Naive thymus-derived CD4-positive, alpha-beta T cell (primary cell): ENCODE measurements around the gene MAGEB10. TPM values are rescaled to one million over a fixed set of nuclear protein-coding genes. Genes with fewer than 3 reads are reported as not detected.

Experiments used
- ATAC-seq: fragments of 150-1000 bp; cut with Tn5 transposase; 2 replicates; pipeline ENCODE4 v1.10.0; 2021; ENCODE audit warnings: mild to moderate bottlenecking, moderate library complexity
- CTCF ChIA-PET: fragments of 350-600 bp; sonication (Branson Sonifier 250); formaldehyde crosslinking; loops from one replicate; lab custom pipeline; 2021; ENCODE audit warnings: antibody characterized with exemption; lab: Charles Lee
- POLR2A ChIA-PET: fragments of 350-600 bp; sonication (Branson Sonifier 250); formaldehyde crosslinking; loops from one replicate; lab custom pipeline; 2021; ENCODE audit warnings: antibody characterized with exemption, inconsistent platforms; lab: Charles Lee
- DNase-seq, 9 donors: peaks; one replicate each; pipeline versions ENCODE4 v3.0.0 to v3.0.0-alpha.2; 2020 to 2022; ENCODE audit warnings: mixed read lengths in 1 of 9
- H3K27ac ChIP-seq: one replicate; pipeline ENCODE4 v1.7.0; 2013; ENCODE audit warnings: mild to moderate bottlenecking, low read depth, low read length, moderate library complexity
- H3K27me3 ChIP-seq, 2 donors: one replicate each; pipeline ENCODE4 v1.7.0; 2013; ENCODE audit warnings: low read length in 2 of 2, mild to moderate bottlenecking in 2 of 2, moderate library complexity in 2 of 2; ENCODE audit not compliant: control insufficient read depth in 2 of 2, insufficient read depth in 2 of 2
- H3K36me3 ChIP-seq, 3 experiments: 1 replicate in 2 of 3; 2 replicates in 1 of 3; pipeline ENCODE4 v1.7.0; 2013; ENCODE audit warnings: low read length in 3 of 3, mild to moderate bottlenecking in 3 of 3, moderate library complexity in 1 of 3; ENCODE audit not compliant: insufficient read depth in 3 of 3, control insufficient read depth in 2 of 3
- H3K4me1 ChIP-seq, 2 donors: one replicate each; pipeline ENCODE4 v1.7.0; 2013; ENCODE audit warnings: low read length in 2 of 2, mild to moderate bottlenecking in 2 of 2, moderate library complexity in 1 of 2; ENCODE audit not compliant: control insufficient read depth in 2 of 2, insufficient read depth in 2 of 2
- H3K4me3 ChIP-seq: 2 replicates; pipeline ENCODE4 v1.7.0; 2013; ENCODE audit warnings: mild to moderate bottlenecking, low read length
- H3K9me3 ChIP-seq, 3 experiments: 1 replicate in 2 of 3; 2 replicates in 1 of 3; pipeline ENCODE4 v1.7.0; 2013; ENCODE audit warnings: low read length in 3 of 3; ENCODE audit not compliant: control insufficient read depth in 2 of 3
- H3K27ac Mint-ChIP-seq, 9 donors: one replicate each; pipeline ENCODE4 v1.8.0; 2020 to 2022; ENCODE audit warnings: mixed read lengths in 9 of 9, mild to moderate bottlenecking in 8 of 9, moderate library complexity in 5 of 9, inconsistent platforms in 2 of 9
- H3K27me3 Mint-ChIP-seq, 5 donors: one replicate each; pipeline ENCODE4 v1.8.0; 2021 to 2022; ENCODE audit warnings: mixed read lengths in 5 of 5, mild to moderate bottlenecking in 1 of 5
- H3K36me3 Mint-ChIP-seq, 5 donors: one replicate each; pipeline ENCODE4 v1.8.0; 2020 to 2022; ENCODE audit warnings: mixed read lengths in 5 of 5, mild to moderate bottlenecking in 3 of 5, inconsistent platforms in 1 of 5
- H3K4me1 Mint-ChIP-seq, 7 donors: one replicate each; pipeline ENCODE4 v1.8.0; 2020 to 2022; ENCODE audit warnings: mixed read lengths in 7 of 7, mild to moderate bottlenecking in 3 of 7, inconsistent platforms in 1 of 7
- H3K4me3 Mint-ChIP-seq, 10 donors: one replicate each; pipeline ENCODE4 v1.8.0; 2020 to 2022; ENCODE audit warnings: mild to moderate bottlenecking in 10 of 10, mixed read lengths in 10 of 10, moderate library complexity in 6 of 10, inconsistent platforms in 2 of 10
- H3K9me3 Mint-ChIP-seq, 11 donors: one replicate each; pipeline ENCODE4 v1.8.0; 2020 to 2022; ENCODE audit warnings: mixed read lengths in 11 of 11, mild to moderate bottlenecking in 4 of 11, inconsistent platforms in 1 of 11, moderate library complexity in 1 of 11
- intact Hi-C, 2 donors: fragments of 100-400 bp; cut with micrococcal nuclease; formaldehyde crosslinking; loops; one replicate each; pipeline ENCODE4 v1.15.1; 2023
- polyA plus RNA-seq, 2 donors: library from polyadenylated mRNA; unstranded; fragments of 300-500 nt; fragmentation: Illumina TruSeq; gene quantifications; one replicate each; pipeline ENCODE4 v1.2.3, GENCODE V29; 2021
- total RNA-seq, 6 experiments: library from RNA in 5 of 6; stranded (reverse) in 5 of 6; gene quantifications; 1 replicate in 5 of 6; 2 replicates in 1 of 6; pipeline ENCODE4 v1.2.3 and lab custom pipeline; 2021 to 2026

The MAGEB10 gene, protein sequence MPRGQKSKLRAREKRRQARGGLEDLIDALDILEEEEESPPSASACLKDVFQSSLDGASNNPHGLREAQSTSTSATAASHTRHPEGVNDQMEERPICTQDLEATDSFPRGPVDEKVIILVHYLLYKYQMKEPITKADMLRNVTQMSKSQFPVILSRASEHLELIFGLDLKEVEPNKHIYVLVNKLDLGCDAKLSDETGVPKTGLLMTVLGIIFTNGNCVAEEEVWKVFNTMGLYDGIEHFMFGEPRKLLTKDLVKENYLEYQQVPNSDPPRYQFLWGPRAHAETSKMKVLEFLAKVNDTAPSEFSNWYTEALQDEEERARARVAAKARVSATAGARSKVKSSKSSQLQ
- total RNA-seq (not detected), polyA plus RNA-seq (not detected), total RNA-seq (lab: John Stamatoyannopoulos, UW) (not detected)

DNA sequence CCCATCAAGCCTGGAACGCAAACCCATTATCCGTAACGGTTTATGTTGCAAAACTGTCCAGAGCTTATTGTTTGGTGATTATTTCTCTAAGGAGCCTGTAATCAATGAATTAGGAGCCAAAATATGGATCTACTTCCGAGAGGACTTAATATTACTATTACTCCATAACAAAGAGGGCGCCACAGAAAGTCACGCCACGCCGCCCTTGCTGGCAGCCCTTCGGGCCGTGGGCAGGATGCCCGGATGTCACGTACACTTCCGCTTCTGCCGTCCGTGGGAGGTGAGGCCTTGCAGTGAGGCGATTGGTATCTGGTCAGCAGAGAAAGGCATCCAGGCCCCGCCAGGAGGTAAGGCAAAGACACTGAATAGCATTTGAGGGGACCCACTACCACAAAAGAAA lies at the start of gene MAGEB10:
TSS of gene MAGEB10 (plus strand) at position 301 of the 400 bp plus-strand sequence. CDS start 13,317 bp downstream, outside the sequence.
- Histone ChIP-seq H3K27ac (no peak within 1 kb of the TSS), H3K27me3 (no peaks in the 10 kb centered on the region), H3K9me3 (no peaks in the 10 kb centered on the region), H3K36me3 (no peaks in the 10 kb centered on the region), H3K4me1 (no peaks in the 10 kb centered on the region), H3K4me3 (no peak within 1 kb of the TSS)
- H3K9me3 Mint-ChIP-seq = peaks cover 0 to 2% (median 0%) of the 10 kb centered on the region in 11 donors
- no peaks in the 10 kb centered on the region for H3K27me3 Mint-ChIP-seq
- intact Hi-C loops = no loop called here
- H3K4me1 Mint-ChIP-seq = no peaks in the 10 kb centered on the region
- ChIA-PET POLR2A (no interaction called here), CTCF (no interaction called here)
- no peak within 1 kb of the TSS for H3K4me3 Mint-ChIP-seq
- no peak within 1 kb of the TSS for H3K27ac Mint-ChIP-seq
- ATAC-seq (no peak), DNase-seq (no peak)
- no peaks in the 10 kb centered on the region for H3K36me3 Mint-ChIP-seq

DNA sequence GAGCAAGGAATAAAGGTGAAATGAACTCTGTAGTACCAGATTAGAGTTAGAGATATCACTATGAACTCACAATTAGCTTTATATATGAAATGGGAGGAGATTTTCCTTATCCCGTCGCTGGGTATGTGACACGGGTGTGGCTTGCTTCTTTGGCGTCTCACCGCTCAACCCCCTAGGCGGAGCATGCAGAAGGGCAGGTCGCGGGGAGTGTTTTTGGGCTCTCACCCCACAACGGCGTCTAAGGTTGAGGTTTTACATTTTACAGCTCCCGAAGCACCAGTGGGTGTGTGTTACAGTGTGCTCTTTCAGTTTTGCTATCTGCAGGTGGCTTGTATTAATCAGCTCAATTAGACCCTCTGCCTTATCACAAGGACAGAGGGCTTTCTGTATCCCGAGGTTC lies 42.1 kb upstream of the MAGEB10 start:
- CTCF ChIA-PET = no interaction called here
- H3K27ac Mint-ChIP-seq = no peak overlapping the region
- DNase-seq = no peak

DNA sequence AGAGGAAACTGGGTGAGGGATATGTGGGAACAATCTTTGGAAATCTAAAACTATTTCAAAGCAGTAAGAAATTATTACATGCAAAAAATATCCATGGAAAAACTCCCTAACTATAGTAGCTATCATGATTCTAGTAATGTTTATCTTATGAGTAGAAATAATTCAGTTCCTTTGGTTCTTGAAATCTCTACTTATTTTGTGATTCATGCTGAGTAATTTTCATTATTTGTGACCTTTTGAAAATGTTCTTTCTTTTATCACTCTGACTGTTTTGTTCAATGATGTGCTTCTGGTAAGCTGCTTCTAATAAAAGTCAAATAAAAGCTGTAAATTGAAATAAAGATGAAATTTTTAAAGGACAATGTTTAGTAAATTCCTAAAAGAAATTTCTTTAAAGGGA lies 40.4 kb upstream of the MAGEB10 start:
- no peaks in the 10 kb centered on the region for H3K36me3 ChIP-seq
- intact Hi-C loops = no loop called here
- no peak overlapping the region for H3K27ac ChIP-seq
- POLR2A ChIA-PET = no interaction called here
- CTCF ChIA-PET = no interaction called here
- H3K4me3 Mint-ChIP-seq = no peak overlapping the region
- ATAC-seq (no peak), DNase-seq (no peak)
- H3K4me1 Mint-ChIP-seq = no peaks in the 10 kb centered on the region
- peaks cover 0 to 6% (median 0%) of the 10 kb centered on the region in 11 donors for H3K9me3 Mint-ChIP-seq
- no peaks in the 10 kb centered on the region for H3K9me3 ChIP-seq
- H3K36me3 Mint-ChIP-seq = no peaks in the 10 kb centered on the region
- no peak overlapping the region for H3K4me3 ChIP-seq
- H3K27ac Mint-ChIP-seq = no peak overlapping the region
- H3K27me3 ChIP-seq = no peaks in the 10 kb centered on the region
- H3K27me3 Mint-ChIP-seq = no peaks in the 10 kb centered on the region
- H3K4me1 ChIP-seq = no peaks in the 10 kb centered on the region

More for the DNA sequence above, 42.1 kb upstream of the MAGEB10 start:
- H3K4me1 ChIP-seq = no peaks in the 10 kb centered on the region
- intact Hi-C loops = no loop called here
- no peak overlapping the region for H3K27ac ChIP-seq
- no peaks in the 10 kb centered on the region for H3K36me3 Mint-ChIP-seq
- H3K9me3 Mint-ChIP-seq = peaks cover 0 to 6% (median 0%) of the 10 kb centered on the region in 11 donors
- POLR2A ChIA-PET = no interaction called here
- H3K27me3 ChIP-seq = no peaks in the 10 kb centered on the region
- no peaks in the 10 kb centered on the region for H3K4me1 Mint-ChIP-seq
- no peaks in the 10 kb centered on the region for H3K9me3 ChIP-seq
- no peak overlapping the region for H3K4me3 Mint-ChIP-seq
- no peaks in the 10 kb centered on the region for H3K36me3 ChIP-seq
- no peak overlapping the region for H3K4me3 ChIP-seq
- H3K27me3 Mint-ChIP-seq = no peaks in the 10 kb centered on the region
- no peak for ATAC-seq

DNA sequence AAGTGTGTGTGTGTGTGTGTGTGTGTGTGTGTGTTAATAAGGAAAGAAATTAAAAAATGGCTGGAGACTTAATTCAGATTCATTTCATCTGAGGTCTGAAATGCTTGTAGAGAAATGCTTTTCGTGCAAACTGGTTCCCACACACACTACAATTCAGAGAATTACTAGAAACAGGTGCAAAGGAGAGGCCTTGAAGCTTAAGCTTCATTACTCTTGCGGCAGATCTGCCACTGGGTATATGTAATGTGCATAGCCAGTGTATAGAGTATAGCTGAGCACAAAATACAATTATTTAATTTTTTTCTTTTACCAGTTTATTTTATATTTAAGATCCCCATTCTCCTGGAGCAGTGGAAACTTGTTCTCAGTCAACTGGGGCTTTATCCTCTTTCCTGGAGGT lies 31.8 kb upstream of the MAGEB10 start:
- Histone ChIP-seq H3K27ac (no peak overlapping the region), H3K9me3 (no peaks in the 10 kb centered on the region), H3K27me3 (no peaks in the 10 kb centered on the region), H3K4me1 (no peaks in the 10 kb centered on the region), H3K36me3 (no peaks in the 10 kb centered on the region), H3K4me3 (no peak overlapping the region)
- H3K36me3 Mint-ChIP-seq = no peaks in the 10 kb centered on the region
- POLR2A ChIA-PET = no interaction called here
- intact Hi-C loops = no loop called here
- peaks cover 0 to 3% (median 0%) of the 10 kb centered on the region in 11 donors for H3K9me3 Mint-ChIP-seq
- DNase-seq (no peak), ATAC-seq (no peak)
- CTCF ChIA-PET = no interaction called here
- no peak overlapping the region for H3K27ac Mint-ChIP-seq
- H3K27me3 Mint-ChIP-seq = no peaks in the 10 kb centered on the region
- H3K4me3 Mint-ChIP-seq = no peak overlapping the region
- H3K4me1 Mint-ChIP-seq = no peaks in the 10 kb centered on the region

DNA sequence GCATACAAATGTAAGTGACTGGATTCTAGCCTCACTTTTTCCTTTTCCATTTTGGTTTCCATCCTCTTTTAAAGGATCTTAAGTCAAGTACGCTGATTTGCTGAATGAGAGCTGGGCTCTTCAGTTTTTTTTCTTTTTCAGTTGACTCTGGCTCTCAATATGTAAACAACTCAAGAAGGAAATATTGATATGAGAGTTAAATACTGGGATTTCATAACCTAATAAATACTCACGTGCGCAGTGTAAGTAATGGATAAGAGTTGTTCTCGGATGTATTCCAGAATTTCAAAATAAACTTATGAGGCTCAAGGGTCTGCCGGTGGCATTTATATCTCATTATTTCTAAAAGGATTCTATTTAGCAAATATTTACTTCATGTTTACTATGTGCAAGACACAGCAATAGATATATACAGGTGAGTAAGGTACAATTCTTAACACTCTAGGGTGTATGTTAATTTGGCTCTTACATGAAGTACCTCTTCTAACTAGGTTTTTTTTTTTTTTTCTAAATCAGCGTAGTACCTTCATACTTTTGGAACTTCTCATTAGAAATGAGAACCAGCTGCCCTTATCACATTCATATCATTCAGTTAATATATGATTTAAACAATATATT lies 11.0 kb upstream of the MAGEB10 start:
- Mint-ChIP-seq H3K27me3 (no peaks in the 10 kb centered on the region), H3K4me1 (no peaks in the 10 kb centered on the region), H3K36me3 (no peaks in the 10 kb centered on the region), H3K4me3 (no peak overlapping the region), H3K27ac (no peak overlapping the region), H3K9me3 (no peaks in the 10 kb centered on the region)
- ChIA-PET CTCF (no interaction called here), POLR2A (no interaction called here)
- no peak for ATAC-seq
- Histone ChIP-seq H3K27ac (no peak overlapping the region), H3K27me3 (no peaks in the 10 kb centered on the region), H3K9me3 (no peaks in the 10 kb centered on the region), H3K36me3 (no peaks in the 10 kb centered on the region), H3K4me3 (no peak overlapping the region), H3K4me1 (no peaks in the 10 kb centered on the region)
- intact Hi-C loops = no loop called here
- no peak for DNase-seq

DNA sequence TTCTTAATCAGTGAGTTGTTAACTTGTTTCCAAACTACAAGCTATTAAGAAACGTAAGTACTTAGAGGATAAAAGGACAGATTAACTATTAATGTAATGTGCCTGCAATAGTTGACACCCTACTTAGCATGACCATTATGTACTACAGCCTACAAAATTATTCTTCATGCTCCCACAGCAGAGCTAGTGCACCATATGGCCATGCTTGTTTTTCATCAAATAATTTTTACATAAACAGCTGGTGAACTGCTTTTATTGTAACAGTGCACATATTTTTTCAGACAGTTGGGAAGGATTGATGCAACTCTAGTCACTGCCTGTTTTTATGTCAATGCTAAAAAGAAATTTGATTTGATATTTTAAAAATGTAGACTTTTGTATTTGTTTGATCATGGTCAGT lies 10.2 kb upstream of the MAGEB10 start:
- Histone ChIP-seq H3K27me3 (no peaks in the 10 kb centered on the region), H3K4me1 (no peaks in the 10 kb centered on the region), H3K27ac (no peak overlapping the region), H3K4me3 (no peak overlapping the region), H3K36me3 (no peaks in the 10 kb centered on the region), H3K9me3 (no peaks in the 10 kb centered on the region)
- ChIA-PET CTCF (no interaction called here), POLR2A (no interaction called here)
- intact Hi-C loops = no loop called here
- DNase-seq = no peak
- H3K4me1 Mint-ChIP-seq = no peaks in the 10 kb centered on the region
- H3K9me3 Mint-ChIP-seq = peaks cover 0 to 4% (median 0%) of the 10 kb centered on the region in 11 donors
- no peak overlapping the region for H3K27ac Mint-ChIP-seq
- H3K4me3 Mint-ChIP-seq = no peak overlapping the region
- H3K27me3 Mint-ChIP-seq = no peaks in the 10 kb centered on the region
- no peak for ATAC-seq
- no peaks in the 10 kb centered on the region for H3K36me3 Mint-ChIP-seq

DNA sequence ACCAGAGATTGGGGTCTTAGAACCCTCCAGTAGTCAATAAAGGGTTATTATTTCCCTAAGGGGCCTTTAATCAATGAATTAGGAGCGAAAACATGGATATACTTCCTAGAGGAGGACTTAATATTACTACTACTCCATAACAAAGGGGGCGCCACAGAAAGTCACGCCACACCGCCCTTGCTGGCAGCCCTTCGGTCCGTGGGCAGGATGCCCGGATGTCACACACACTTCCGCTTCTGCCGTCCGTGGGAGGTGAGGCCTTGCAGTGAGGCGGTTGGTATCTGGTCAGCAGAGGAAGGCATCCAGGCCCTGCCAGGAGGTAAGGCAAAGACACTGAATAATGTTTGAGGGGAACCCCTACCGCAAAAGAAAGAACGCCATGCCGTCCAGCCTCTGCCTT lies 436 bp downstream of the MAGEB10 start:
- no peaks in the 10 kb centered on the region for H3K9me3 ChIP-seq
- Mint-ChIP-seq H3K4me1 (no peaks in the 10 kb centered on the region), H3K4me3 (no peak overlapping the region), H3K27ac (no peak overlapping the region), H3K27me3 (no peaks in the 10 kb centered on the region), H3K36me3 (no peaks in the 10 kb centered on the region), H3K9me3 (peaks cover 0 to 1% (median 0%) of the 10 kb centered on the region in 11 donors)
- no peaks in the 10 kb centered on the region for H3K36me3 ChIP-seq
- POLR2A ChIA-PET = no interaction called here
- ATAC-seq = no peak
- H3K27ac ChIP-seq = no peak overlapping the region
- H3K27me3 ChIP-seq = no peaks in the 10 kb centered on the region
- H3K4me3 ChIP-seq = no peak overlapping the region
- CTCF ChIA-PET = no interaction called here
- no peak for DNase-seq
- H3K4me1 ChIP-seq = no peaks in the 10 kb centered on the region
- intact Hi-C loops = no loop called here
